ENCODE results near the gene POU2F2. TPM values are rescaled to one million over a fixed set of nuclear protein-coding genes. Genes with fewer than 3 reads are reported as not detected.

POU2F2 gene
- total and polyA plus RNA-seq, 2 donors (not counting 3 experiments of a cell fraction or from before 2014, with no cell fraction given): 4.0 to 4.1 TPM

GRCh38 chr19:42088471-42089190 is 43.6 kb downstream of the POU2F2 start:
- H3K36me3 ChIP-seq (ENCODE audit: control insufficient read depth in 2 of 2, extremely low read depth in 1 of 2, insufficient read depth in 2 of 2, low read length in 2 of 2): no peaks in the 10 kb centered on the region
- no peaks in the 10 kb centered on the region for H4K20me1 ChIP-seq (replicated peaks; ENCODE audit: control insufficient read depth, extremely low read depth, insufficient read depth, low read length)
- H3K79me2 ChIP-seq (ENCODE audit: control insufficient read depth, insufficient read depth, low read length): no peaks in the 10 kb centered on the region
- BruUV-seq (replicated peaks): no TSS peak
- POLR2A ChIA-PET: no interaction called here
- TF ChIP-seq, protein P1, sequence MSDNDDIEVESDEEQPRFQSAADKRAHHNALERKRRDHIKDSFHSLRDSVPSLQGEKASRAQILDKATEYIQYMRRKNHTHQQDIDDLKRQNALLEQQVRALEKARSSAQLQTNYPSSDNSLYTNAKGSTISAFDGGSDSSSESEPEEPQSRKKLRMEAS (IDR thresholded peaks at IDR 0.05; ENCODE audit: insufficient read depth, insufficient read length): no peak
- TF ChIP-seq FOS (IDR thresholded peaks at IDR 0.05; ENCODE audit: borderline replicate concordance, insufficient read depth, low read length): peak; percentile 24
- CTCF ChIA-PET: no interaction called here
- H3K27me3 ChIP-seq (ENCODE audit: control insufficient read depth in 2 of 2, insufficient read depth in 2 of 2, low read length in 2 of 2): no peaks in the 10 kb centered on the region
- intact Hi-C loops (cut with micrococcal nuclease): no loop called here
- DNase-seq (ENCODE audit: low read depth, low spot score) (peak; percentile 39), FAIRE-seq (no peak)
- no peak overlapping the region for H3K9ac ChIP-seq (replicated peaks; ENCODE audit: extremely low read depth, insufficient read depth, low read length)
- peak overlapping the region; percentile 5 for H3K27ac ChIP-seq (ENCODE audit: insufficient read depth, low read depth, low read length)
- H3K4me3 ChIP-seq (replicated peaks in 1 of 3; ENCODE audit: insufficient read depth in 1 of 3, low read depth in 1 of 3, low read length in 3 of 3): no peak overlapping the region
- no peak overlapping the region for H3K4me2 ChIP-seq (ENCODE audit: insufficient read depth, low read length)
- H2AFZ ChIP-seq (ENCODE audit: low read depth, low read length): peak overlapping the region; percentile 61
- no peaks in the 10 kb centered on the region for H3K9me1 ChIP-seq (replicated peaks; ENCODE audit: control insufficient read depth, extremely low read depth, insufficient read depth, low read length)
- H3K4me1 ChIP-seq (ENCODE audit: control insufficient read depth, extremely low read depth, insufficient read depth, low read length): peaks cover 24% of the 10 kb centered on the region
- H3K9me3 ChIP-seq (replicated peaks; ENCODE audit: control insufficient read depth, insufficient read depth, low read length): no peaks in the 10 kb centered on the region
- dilution Hi-C loops (cut with MboI; ENCODE audit: extremely low pct_ligation_motif_present, low sequenced_read_pairs): no loop called here

DNA sequence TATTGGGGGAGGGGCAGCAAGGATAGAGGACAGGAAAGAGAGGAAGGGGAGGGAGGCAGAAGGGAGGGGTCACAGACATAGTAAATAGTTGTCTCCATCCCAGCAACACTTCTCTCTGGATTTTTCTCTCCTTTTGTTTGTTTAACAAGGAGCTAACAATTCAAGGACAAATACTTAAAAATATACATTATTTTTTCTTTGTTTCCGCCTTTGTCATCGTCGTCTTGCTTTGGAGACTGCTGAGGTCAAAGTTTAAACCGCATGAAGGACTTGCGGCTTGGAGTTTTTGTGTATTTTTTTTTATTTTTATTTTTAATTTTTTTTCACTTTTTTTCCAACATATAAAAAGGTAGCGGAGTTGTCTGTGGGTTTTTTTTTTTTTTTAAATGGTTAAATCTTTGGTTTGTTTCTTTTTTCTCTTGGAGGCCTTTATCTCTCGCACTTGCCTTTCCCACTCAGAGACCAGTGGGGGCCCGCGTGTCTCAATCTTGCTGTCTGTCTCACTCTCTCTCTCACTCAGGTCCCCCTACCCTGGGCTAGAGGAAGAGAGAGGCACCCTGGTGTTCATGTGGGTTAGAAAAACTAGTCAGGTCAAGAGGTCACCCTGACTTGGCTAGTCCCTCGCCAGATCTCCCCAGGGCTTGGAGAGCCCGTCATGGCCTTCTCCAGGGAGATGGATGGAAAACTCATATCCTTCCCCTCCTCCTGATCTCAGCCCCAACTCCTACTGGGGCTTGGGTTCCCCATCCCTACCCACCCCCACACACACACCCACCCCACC is 45.3 kb downstream of the POU2F2 start:
- intact Hi-C loops (cut with micrococcal nuclease): no loop called here
- Histone ChIP-seq H3K27ac (ENCODE audit: insufficient read depth, low read depth, low read length) (no peak overlapping the region), H3K9me3 (replicated peaks; ENCODE audit: control insufficient read depth, insufficient read depth, low read length) (no peaks in the 10 kb centered on the region), H3K4me2 (ENCODE audit: insufficient read depth, low read length) (no peak overlapping the region), H3K27me3 (ENCODE audit: control insufficient read depth in 2 of 2, insufficient read depth in 2 of 2, low read length in 2 of 2) (no peaks in the 10 kb centered on the region), H3K36me3 (ENCODE audit: control insufficient read depth in 2 of 2, extremely low read depth in 1 of 2, insufficient read depth in 2 of 2, low read length in 2 of 2) (no peaks in the 10 kb centered on the region), H3K4me3 (replicated peaks in 1 of 3; ENCODE audit: insufficient read depth in 1 of 3, low read depth in 1 of 3, low read length in 3 of 3) (no peak overlapping the region), H3K4me1 (ENCODE audit: control insufficient read depth, extremely low read depth, insufficient read depth, low read length) (peaks cover 18% of the 10 kb centered on the region), H3K9me1 (replicated peaks; ENCODE audit: control insufficient read depth, extremely low read depth, insufficient read depth, low read length) (no peaks in the 10 kb centered on the region), H2AFZ (ENCODE audit: low read depth, low read length) (no peak overlapping the region), H3K9ac (replicated peaks; ENCODE audit: extremely low read depth, insufficient read depth, low read length) (no peak overlapping the region), H4K20me1 (replicated peaks; ENCODE audit: control insufficient read depth, extremely low read depth, insufficient read depth, low read length) (no peaks in the 10 kb centered on the region), H3K79me2 (ENCODE audit: control insufficient read depth, insufficient read depth, low read length) (peaks cover 2% of the 10 kb centered on the region)
- TF ChIP-seq FOS (IDR thresholded peaks at IDR 0.05; ENCODE audit: borderline replicate concordance, insufficient read depth, low read length) (no peak), GATA2 (IDR thresholded peaks at IDR 0.05; ENCODE audit: insufficient read depth, insufficient read length, low read depth, low read length) (no peak), POLR2A (IDR thresholded peaks at IDR 0.05; ENCODE audit: low read depth, low read length) (no peak), POLR2AphosphoS5 (IDR thresholded peaks at IDR 0.05; ENCODE audit: insufficient read depth, low read depth, low read length) (no peak)
- TF ChIP-seq, protein P2, sequence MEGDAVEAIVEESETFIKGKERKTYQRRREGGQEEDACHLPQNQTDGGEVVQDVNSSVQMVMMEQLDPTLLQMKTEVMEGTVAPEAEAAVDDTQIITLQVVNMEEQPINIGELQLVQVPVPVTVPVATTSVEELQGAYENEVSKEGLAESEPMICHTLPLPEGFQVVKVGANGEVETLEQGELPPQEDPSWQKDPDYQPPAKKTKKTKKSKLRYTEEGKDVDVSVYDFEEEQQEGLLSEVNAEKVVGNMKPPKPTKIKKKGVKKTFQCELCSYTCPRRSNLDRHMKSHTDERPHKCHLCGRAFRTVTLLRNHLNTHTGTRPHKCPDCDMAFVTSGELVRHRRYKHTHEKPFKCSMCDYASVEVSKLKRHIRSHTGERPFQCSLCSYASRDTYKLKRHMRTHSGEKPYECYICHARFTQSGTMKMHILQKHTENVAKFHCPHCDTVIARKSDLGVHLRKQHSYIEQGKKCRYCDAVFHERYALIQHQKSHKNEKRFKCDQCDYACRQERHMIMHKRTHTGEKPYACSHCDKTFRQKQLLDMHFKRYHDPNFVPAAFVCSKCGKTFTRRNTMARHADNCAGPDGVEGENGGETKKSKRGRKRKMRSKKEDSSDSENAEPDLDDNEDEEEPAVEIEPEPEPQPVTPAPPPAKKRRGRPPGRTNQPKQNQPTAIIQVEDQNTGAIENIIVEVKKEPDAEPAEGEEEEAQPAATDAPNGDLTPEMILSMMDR (IDR thresholded peaks at IDR 0.05; ENCODE audit: extremely low read depth in 1 of 2, insufficient read depth in 1 of 2, low read depth in 1 of 2, low read length in 2 of 2): no peak
- TF ChIP-seq, protein P1 (IDR thresholded peaks at IDR 0.05; ENCODE audit: insufficient read depth, insufficient read length): no peak
- CTCF ChIA-PET: no interaction called here
- dilution Hi-C loops (cut with MboI; ENCODE audit: extremely low pct_ligation_motif_present, low sequenced_read_pairs): no loop called here
- POLR2A ChIA-PET: no interaction called here
- FAIRE-seq (no peak), DNase-seq (ENCODE audit: low read depth, low spot score) (no peak)
- no TSS peak for BruUV-seq (replicated peaks)
